Smooth muscle cell (in vitro differentiated cells): ENCODE data around the gene ZBED2. TPM values are rescaled to one million over a fixed set of nuclear protein-coding genes. Genes with fewer than 3 reads are reported as not detected.

Source experiments
- DNase-seq: peaks from one replicate; lab custom pipeline; 2025; ENCODE audit not compliant: unreplicated experiment; lab: John Stamatoyannopoulos, UW
- H2AFZ ChIP-seq: fragments of 200-600 bp; sonication (generic); 2 replicates; pipeline ENCODE4 v1.6.0; 2016; ENCODE audit warnings: antibody characterized with exemption, low read depth, mild to moderate bottlenecking
- H3F3A ChIP-seq: fragments of 200-600 bp; sonication (generic); 2 replicates; pipeline ENCODE4 v1.6.0; 2017; ENCODE audit warnings: antibody characterized with exemption, low read depth
- H3K27ac ChIP-seq: fragments of 200-600 bp; sonication (generic); 2 replicates; pipeline ENCODE4 v1.5.1; 2016; ENCODE audit warnings: low read depth, mild to moderate bottlenecking
- H3K27me3 ChIP-seq: fragments of 200-600 bp; sonication (generic); 2 replicates; pipeline ENCODE4 v1.6.1; 2016; ENCODE audit warnings: low read depth, mild to moderate bottlenecking
- H3K36me3 ChIP-seq: fragments of 200-600 bp; sonication (generic); 2 replicates; pipeline ENCODE4 v1.5.1; 2016; ENCODE audit warnings: low read depth
- H3K4me1 ChIP-seq: fragments of 200-600 bp; sonication (generic); 2 replicates; pipeline ENCODE4 v1.5.1; 2016; ENCODE audit warnings: low read depth
- H3K4me2 ChIP-seq: fragments of 200-600 bp; sonication (generic); 2 replicates; pipeline ENCODE4 v1.6.0; 2016; ENCODE audit warnings: mild to moderate bottlenecking
- H3K4me3 ChIP-seq: fragments of 200-600 bp; sonication (generic); 2 replicates; pipeline ENCODE4 v1.5.1; 2016; ENCODE audit warnings: mild to moderate bottlenecking
- H3K79me2 ChIP-seq: fragments of 200-600 bp; sonication (generic); 2 replicates; pipeline ENCODE4 v1.6.0; 2016; ENCODE audit warnings: low read depth, mild to moderate bottlenecking
- H3K9ac ChIP-seq: fragments of 200-600 bp; sonication (generic); 2 replicates; pipeline ENCODE4 v1.6.0; 2016; ENCODE audit warnings: low read depth
- H3K9me3 ChIP-seq: fragments of 200-600 bp; sonication (generic); replicated peaks from 2 replicates; pipeline ENCODE4 v1.5.1; 2016; ENCODE audit warnings: low read depth
- H4K20me1 ChIP-seq: fragments of 200-600 bp; sonication (generic); 2 replicates; pipeline ENCODE4 v1.6.0; 2016; ENCODE audit warnings: low read depth
- WGBS: methylation state at CpG from one replicate; pipeline ENCODE4 v1.1.7; 2016; ENCODE audit warnings: low lambda C conversion rate; 5-methylcytosine and 5-hydroxymethylcytosine counted together
- polyA plus RNA-seq: library from polyadenylated mRNA; unstranded; fragments of >200 nt; fragmentation: Nextera tagmentation; extraction: Ambion mirVana; gene quantifications from 2 replicates; pipeline ENCODE4 v1.2.1, GENCODE V29; 2016
- total RNA-seq: library from RNA; depleted of rRNA; stranded (reverse); fragments of >200 nt; gene quantifications from 2 replicates; pipeline ENCODE4 v1.2.3, GENCODE V29; 2014
- TF ChIP-seq, protein P1 (sequence below): fragments of 200-600 bp; sonication (generic); IDR thresholded peaks from 2 replicates; pipeline ENCODE4 v1.5.1; 2017; ENCODE audit warnings: borderline replicate concordance, mild to moderate bottlenecking, antibody characterized with exemption; ENCODE audit not compliant: insufficient read depth, poor library complexity, severe bottlenecking

Gene ZBED2
- total and polyA plus RNA-seq, 2 experiments from 2014 or later: 2.4 to 9.2 TPM

- no peak overlapping the region for H3K9ac ChIP-seq
- no peaks in the 10 kb centered on the region for H3K9me3 ChIP-seq
- 91% methylated on average over 1 of the region's 1 CpG for WGBS
- H4K20me1 ChIP-seq: no peaks in the 10 kb centered on the region
- no peaks in the 10 kb centered on the region for H3F3A ChIP-seq
- peak overlapping the region; percentile 28 for H2AFZ ChIP-seq
- no peaks in the 10 kb centered on the region for H3K36me3 ChIP-seq
- H3K4me3 ChIP-seq: no peak overlapping the region
- peak overlapping the region; percentile 45 for H3K27ac ChIP-seq
- H3K27me3 ChIP-seq: no peaks in the 10 kb centered on the region
- DNase-seq: no peak
- H3K4me1 ChIP-seq: no peaks in the 10 kb centered on the region
- H3K4me2 ChIP-seq: no peak overlapping the region
- no peaks in the 10 kb centered on the region for H3K79me2 ChIP-seq
- TF ChIP-seq, protein P1, sequence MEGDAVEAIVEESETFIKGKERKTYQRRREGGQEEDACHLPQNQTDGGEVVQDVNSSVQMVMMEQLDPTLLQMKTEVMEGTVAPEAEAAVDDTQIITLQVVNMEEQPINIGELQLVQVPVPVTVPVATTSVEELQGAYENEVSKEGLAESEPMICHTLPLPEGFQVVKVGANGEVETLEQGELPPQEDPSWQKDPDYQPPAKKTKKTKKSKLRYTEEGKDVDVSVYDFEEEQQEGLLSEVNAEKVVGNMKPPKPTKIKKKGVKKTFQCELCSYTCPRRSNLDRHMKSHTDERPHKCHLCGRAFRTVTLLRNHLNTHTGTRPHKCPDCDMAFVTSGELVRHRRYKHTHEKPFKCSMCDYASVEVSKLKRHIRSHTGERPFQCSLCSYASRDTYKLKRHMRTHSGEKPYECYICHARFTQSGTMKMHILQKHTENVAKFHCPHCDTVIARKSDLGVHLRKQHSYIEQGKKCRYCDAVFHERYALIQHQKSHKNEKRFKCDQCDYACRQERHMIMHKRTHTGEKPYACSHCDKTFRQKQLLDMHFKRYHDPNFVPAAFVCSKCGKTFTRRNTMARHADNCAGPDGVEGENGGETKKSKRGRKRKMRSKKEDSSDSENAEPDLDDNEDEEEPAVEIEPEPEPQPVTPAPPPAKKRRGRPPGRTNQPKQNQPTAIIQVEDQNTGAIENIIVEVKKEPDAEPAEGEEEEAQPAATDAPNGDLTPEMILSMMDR: no peak
These were observed 47.1 kb downstream of the ZBED2 start for GRCh38 chr3:111548092-111548491.

DNA sequence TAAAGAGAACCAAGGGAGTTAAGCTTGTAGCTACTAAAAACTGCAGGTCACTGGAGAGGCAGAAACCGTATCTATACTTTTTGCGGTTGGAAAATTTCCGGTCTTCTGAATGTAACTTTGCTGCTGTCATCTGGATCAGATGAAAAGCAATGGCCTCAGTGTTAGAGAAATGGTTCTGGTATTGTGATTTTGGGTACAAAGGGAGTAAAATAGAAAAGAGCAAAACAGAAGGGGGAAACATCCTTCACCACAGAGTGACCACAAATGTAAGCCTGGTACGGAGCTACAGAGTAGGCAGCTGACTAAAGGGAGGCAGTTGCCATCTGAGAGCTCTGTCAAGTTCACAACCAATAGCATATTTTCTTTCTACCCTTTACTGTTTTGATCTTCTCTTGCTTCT, 47.5 kb downstream of the ZBED2 start:
- peak overlapping the region; percentile 28 for H2AFZ ChIP-seq
- WGBS: 75% methylated on average over 4 of the region's 4 CpGs
- H3K27ac ChIP-seq: peak overlapping the region; percentile 45
- no peaks in the 10 kb centered on the region for H3K79me2 ChIP-seq
- no peak for DNase-seq
- no peaks in the 10 kb centered on the region for H4K20me1 ChIP-seq
- H3F3A ChIP-seq: no peaks in the 10 kb centered on the region
- no peaks in the 10 kb centered on the region for H3K9me3 ChIP-seq
- no peaks in the 10 kb centered on the region for H3K27me3 ChIP-seq
- no peak overlapping the region for H3K9ac ChIP-seq
- no peaks in the 10 kb centered on the region for H3K36me3 ChIP-seq
- no peak overlapping the region for H3K4me3 ChIP-seq
- no peaks in the 10 kb centered on the region for H3K4me1 ChIP-seq
- no peak overlapping the region for H3K4me2 ChIP-seq
- TF ChIP-seq, protein P1: no peak

DNA sequence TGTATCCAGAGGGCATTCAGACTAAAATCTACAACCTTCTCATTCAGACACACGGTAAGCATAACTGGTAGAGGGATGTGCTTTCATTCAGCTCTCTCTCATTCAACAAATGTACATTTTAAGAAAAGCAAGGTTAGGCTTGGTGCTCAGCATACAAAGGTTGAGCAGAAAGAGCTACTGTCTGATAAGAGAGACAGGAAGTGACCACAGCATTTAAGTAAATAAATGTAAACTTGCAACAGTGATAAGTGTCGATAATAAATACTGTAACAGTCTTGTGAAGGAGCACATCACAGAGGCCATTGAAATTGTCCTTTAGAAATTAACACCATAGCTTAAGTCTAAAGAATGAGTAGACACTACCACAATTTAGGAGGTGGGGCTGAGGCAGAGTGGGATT, 49.8 kb downstream of the ZBED2 start:
- H3K27ac ChIP-seq: no peak overlapping the region
- H2AFZ ChIP-seq: no peak overlapping the region
- no peak overlapping the region for H3K4me3 ChIP-seq
- no peaks in the 10 kb centered on the region for H3K79me2 ChIP-seq
- H4K20me1 ChIP-seq: no peaks in the 10 kb centered on the region
- H3K9ac ChIP-seq: no peak overlapping the region
- H3K4me1 ChIP-seq: no peaks in the 10 kb centered on the region
- H3K27me3 ChIP-seq: no peaks in the 10 kb centered on the region
- H3F3A ChIP-seq: no peaks in the 10 kb centered on the region
- no peaks in the 10 kb centered on the region for H3K36me3 ChIP-seq
- H3K4me2 ChIP-seq: no peak overlapping the region
- WGBS: 56% methylated on average over 2 of the region's 2 CpGs
- H3K9me3 ChIP-seq: no peaks in the 10 kb centered on the region
- DNase-seq: no peak
- TF ChIP-seq, protein P1: no peak

Other genes starting within 250 kb of the ZBED2 start
- 0.09 TPM in 2 replicates for gene CD96, start 53.1 kb downstream of the ZBED2 start, total RNA-seq
- 0.33 and 0.46 TPM in 2 replicates for gene CD96, start 53.1 kb downstream of the ZBED2 start, polyA plus RNA-seq
- gene PLCXD2, start 79.3 kb upstream of the ZBED2 start, total RNA-seq: 5.1 and 10.9 TPM in 2 replicates
- gene PLCXD2, start 79.3 kb upstream of the ZBED2 start, polyA plus RNA-seq: 1.1 and 4.3 TPM in 2 replicates